Measurements from ENCODE around the gene SPN.
"Not testable (repeated sequence)": the region's sequence is repeated elsewhere in the genome, so short reads cannot be mapped to it uniquely, and the experiment has no call there.

Gene SPN

GRCh38 chr16:29649588-29650494, 13.2 kb upstream of the SPN start:
- DNase-seq = no peak

- DNase-seq = no peak
Observed at GRCh38 chr16:29650771-29651170, 12.3 kb upstream of the SPN start.

DNA sequence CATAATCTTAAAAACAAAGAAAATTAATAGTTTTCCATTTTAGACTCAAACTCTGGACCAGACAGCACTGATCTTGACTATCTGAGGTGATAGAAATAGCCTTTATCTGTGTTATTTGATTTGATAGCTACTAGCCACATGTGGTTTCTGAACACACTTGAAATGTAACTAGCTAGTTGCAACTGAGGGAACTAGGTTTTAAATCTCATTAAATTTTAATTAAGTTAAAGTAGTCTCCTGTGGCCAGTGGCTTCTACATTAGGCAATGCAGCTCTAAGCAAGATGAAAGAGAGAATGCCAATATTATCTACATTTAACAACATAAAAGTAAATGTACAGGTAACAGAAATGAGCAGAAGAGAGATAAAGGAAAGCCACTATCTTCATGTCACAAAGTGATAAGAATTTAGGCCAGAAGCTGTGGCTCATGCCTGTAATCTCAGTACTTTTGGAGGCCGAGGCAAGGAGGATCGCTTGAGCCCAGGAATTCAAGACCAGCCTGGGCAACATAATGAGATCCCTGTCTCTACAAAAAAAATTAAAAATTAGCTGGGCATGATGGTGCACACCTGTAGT, 11.2 kb upstream of the SPN start:
- DNase-seq = no peak

GRCh38 chr16:29653471-29653870, 9.6 kb upstream of the SPN start:
- DNase-seq = no peak

DNA sequence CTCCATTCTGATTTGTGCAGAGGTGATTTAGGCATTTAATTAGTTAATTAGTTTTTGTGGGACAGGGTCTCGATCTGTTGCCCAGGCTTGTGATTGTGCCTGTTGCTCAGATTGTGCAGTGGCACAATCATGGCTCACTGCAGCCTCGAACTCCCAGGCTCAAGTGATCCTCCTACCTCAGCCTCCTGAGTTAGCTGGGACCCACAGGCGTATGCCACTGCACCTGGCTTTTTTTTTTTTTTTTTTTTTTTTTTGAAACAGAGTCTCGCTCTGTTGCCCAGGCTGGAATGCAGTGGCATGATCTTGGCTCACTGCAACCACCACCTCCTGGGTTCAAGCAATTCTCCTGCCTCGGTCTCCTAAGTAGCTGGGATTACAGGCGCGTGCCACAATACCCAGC, 9.2 kb upstream of the SPN start:
- DNase-seq = not testable (repeated sequence)

DNA sequence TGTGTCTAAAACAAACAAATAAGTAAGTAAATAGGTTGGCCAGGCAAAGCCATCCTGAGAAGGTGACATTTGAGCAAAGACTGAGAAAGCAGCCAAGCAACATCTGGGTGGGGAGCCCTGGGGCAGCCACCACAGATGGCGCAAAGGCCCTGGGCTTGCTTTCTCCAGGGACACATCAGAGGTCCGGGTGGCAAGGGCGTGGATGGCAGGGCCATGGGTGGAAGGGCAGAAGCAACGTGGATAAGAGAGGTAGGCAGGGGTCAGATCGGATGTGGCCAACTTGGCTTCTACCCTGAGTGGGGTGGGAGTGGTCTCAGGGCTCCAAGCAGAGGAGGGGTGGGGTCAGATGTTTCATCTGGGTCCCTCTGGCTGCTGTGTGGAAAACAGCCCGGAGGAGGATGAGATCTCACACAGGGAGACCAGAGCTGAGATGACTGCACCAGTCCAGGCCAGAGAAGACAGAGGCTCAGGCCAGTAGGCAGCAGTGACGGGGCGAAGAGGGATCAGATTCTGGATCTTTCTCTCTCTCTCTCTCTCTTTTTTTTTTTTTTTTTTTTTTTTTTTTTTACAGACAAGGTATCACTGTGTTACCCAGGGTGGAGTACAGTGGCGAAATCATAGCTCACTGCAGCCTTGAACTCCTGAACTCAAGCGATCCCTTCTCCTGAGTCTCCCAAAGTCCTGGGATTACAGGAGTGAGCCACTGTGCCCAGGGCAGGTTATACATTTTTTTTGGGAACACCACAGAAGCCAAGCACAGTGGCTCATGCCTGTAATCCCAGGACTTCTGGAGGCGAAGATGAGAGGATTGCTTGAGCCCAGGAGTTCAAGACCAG, 6.1 kb upstream of the SPN start:
- DNase-seq = no peak

- DNase-seq = no peak
Observed at GRCh38 chr16:29658705-29659104, 4.3 kb upstream of the SPN start.

- DNase-seq = peak; percentile 70
Observed at GRCh38 chr16:29662000-29662728, 883 bp upstream of the SPN start.

- peak; percentile 77 for DNase-seq
Observed at GRCh38 chr16:29662729-29663015, 375 bp upstream of the SPN start.

DNA sequence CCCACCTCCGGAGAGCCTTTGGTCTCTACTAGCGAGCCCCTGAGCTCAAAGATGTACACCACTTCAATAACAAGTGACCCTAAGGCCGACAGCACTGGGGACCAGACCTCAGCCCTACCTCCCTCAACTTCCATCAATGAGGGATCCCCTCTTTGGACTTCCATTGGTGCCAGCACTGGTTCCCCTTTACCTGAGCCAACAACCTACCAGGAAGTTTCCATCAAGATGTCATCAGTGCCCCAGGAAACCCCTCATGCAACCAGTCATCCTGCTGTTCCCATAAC, 702 bp downstream of the SPN start:
- peak; percentile 39 for DNase-seq

DNA sequence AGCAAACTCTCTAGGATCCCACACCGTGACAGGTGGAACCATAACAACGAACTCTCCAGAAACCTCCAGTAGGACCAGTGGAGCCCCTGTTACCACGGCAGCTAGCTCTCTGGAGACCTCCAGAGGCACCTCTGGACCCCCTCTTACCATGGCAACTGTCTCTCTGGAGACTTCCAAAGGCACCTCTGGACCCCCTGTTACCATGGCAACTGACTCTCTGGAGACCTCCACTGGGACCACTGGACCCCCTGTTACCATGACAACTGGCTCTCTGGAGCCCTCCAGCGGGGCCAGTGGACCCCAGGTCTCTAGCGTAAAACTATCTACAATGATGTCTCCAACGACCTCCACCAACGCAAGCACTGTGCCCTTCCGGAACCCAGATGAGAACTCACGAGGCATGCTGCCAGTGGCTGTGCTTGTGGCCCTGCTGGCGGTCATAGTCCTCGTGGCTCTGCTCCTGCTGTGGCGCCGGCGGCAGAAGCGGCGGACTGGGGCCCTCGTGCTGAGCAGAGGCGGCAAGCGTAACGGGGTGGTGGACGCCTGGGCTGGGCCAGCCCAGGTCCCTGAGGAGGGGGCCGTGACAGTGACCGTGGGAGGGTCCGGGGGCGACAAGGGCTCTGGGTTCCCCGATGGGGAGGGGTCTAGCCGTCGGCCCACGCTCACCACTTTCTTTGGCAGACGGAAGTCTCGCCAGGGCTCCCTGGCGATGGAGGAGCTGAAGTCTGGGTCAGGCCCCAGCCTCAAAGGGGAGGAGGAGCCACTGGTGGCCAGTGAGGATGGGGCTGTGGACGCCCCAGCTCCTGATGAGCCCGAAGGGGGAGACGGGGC, 1.3 kb downstream of the SPN start:
- peak; percentile 68 for DNase-seq

- peak; percentile 71 for DNase-seq
Observed at GRCh38 chr16:29665294-29666077, 2.4 kb downstream of the SPN start.

DNA sequence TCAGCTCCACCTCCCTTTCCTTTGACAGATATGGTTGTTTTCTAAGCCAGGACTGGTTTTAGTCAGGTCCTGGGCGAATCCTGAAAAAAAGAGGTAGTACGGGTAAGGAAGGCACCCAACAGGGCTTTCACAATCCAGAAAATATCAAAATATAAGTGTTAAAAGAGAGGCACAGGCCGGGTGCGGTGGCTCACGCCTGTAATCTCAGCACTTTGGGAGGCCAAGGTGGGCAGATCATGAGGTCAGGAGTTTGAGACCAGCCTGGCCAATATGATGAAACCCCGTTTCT, 4.2 kb downstream of the SPN start:
- DNase-seq = not testable (repeated sequence)

DNA sequence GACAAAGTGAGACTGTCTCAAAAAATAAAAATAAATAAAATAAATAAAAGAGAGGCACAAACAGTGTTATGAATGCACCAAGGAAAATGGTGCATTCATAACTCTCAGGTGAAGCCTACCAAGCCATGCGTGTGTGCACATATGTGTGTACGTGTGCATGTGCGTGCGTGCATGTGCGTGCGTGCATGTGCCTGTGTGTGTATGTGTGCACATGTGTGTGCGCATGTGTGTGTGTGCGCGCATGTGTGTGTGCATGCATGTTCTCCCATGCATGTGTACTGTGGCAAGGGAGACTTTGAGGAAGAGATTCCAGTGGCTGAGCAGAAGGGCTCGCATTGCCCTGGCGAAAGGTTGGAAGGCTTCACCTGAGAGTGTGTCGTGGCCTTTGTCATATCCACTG, 4.7 kb downstream of the SPN start:
- no peak for DNase-seq

DNA sequence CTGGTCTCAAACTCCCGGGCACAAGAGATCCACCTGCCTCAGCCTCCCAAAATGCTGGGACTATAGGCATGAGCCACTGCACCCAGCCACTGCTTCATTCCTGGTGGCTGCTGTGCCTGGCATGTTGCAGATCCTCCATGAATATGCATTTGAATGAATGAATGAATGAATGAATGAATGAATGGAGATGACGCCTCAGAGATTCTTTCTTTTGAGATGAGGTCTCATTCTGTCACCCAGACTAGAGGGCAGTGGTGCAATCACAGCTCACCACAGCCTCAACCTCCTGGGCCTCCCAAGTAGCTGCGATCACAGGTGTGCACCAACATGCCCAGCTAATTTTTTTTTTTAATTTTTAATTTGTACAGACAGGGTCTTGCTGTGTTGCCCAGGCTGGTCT, 5.2 kb downstream of the SPN start:
- no peak for DNase-seq

DNA sequence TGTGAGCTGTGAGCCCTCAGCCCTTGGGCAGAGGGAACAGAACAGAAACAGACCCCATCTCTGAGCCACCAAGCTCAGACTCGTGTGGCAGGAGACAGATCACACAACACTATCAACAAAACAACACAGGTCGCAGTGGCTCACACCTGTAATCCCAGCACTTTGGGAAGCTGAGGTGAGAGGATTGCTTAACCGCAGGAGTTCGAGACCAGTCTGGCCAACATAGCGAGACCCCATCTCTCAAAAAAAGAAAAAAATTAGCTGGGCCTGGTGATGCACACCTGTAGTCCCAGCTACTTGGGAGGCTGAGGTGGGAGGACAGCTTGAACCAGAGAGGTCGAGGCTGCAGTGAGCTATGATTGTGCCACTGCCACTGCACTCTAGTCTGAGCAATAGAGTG, 10.5 kb downstream of the SPN start:
- DNase-seq = no peak

GRCh38 chr16:29674188-29674587, 11.1 kb downstream of the SPN start:
- DNase-seq = no peak

DNA sequence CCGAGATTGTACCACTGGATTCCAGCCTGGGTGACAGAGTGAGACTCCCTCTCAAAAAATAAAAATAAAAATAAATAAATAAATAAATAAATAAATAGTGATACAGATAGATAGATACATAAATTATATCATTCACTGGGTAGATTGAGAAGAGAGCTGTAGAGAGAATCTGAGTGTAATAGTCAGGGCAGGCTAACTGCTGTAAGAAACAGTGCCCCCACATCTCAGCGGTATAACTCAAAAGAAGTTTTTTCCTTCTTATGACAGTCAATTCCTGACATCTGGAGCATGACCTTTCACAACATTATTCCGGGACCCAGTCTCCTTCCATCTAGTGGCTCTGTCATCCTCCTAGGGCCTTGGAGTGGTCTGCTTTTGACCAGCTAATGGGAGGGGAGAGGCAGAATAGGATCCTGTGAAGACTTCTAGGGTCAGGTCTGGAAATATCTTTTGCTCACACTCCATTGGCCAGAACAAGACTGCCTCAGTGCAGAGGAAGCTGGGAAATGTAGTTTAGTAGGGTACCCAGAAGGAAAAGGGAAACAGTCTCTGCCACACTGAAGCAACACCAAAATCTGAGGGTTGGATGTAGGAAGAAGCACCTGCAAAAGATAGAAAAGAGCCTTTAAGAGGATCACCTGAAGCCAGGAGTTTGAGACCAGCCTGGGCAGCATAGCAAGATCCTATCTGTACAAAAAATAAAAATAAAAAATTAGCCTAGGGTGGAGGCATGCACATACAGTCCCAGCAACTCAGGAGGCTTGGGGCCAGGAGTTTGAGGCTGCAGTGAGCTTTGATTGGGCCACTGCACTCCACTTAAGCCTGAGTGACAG, 13.0 kb downstream of the SPN start:
- peak; percentile 52 for DNase-seq

DNA sequence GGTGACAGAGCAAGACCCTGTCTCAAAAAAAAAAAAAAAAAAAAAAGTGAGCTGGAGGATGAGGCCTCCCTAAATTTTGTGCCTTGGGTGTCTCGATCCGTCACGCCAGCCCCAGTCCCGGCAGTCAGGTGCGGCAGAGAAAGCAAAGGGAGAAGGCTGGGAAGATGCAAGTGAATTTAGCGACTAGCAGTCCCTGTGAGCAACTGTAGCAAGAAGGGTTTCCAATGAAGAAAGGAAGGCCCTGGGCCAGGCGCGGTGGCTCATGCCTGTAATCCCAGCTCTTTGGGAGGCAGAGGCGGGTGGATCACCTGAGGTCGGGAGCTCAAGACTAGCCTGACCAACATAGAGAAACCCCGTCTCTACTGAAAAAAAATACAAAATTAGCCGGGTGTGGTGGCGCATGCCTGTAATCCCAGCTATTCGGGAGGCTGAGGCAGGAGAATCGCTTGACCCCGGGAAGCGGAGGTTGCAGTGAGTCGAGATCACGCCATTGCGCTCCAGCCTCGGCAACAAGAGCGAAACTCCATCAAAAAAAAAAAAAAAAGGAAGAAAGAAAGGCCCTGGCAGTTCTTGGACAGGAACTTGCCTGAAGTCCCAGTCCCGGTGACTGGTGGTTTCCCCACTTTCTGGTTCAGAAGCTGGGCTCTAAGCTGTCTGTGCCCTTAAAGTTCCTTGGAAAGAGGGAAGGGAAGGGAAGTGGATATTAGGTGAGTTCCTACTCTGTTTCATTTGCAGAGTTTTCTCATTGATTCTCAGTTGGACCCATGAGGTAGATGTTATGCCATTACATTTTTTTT, 14.1 kb downstream of the SPN start:
- DNase-seq = no peak

GRCh38 chr16:29678691-29679267, 15.7 kb downstream of the SPN start, which contains the start of gene QPRT:
TSS of gene QPRT (plus strand) at chr16:29679180. CDS start at chr16:29679198, 18 bp downstream.
- DNase-seq = no peak
